ENCODE results near the gene CUL3.

CUL3 gene

DNA sequence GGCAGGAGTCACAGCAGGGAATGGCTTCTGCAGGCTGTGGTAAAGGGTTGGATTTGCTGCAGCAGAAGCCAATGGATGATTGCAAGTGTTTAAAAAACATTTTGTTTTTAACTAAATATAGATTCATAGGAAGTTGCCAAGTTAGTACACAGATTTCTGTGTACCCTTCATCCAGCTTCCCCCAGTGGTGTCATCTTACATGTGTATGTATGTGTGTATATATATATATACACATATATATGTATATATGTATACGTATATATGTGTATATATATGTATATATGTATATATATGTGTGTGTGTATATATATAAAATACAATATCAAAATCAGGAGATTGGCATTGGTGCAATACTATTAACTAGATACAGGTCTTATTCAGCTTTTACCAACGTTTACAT lies 164.1 kb downstream of the CUL3 start:
- no peak for DNase-seq (ENCODE audit: low spot score)
